Measurements from ENCODE around the gene NDRG4. TPM values are rescaled to one million over a fixed set of nuclear protein-coding genes. Genes with fewer than 3 reads are reported as not detected.

NDRG4 gene
- total and polyA plus RNA-seq, 2 experiments from 2014 or later: 16.3 to 32.1 TPM

DNA sequence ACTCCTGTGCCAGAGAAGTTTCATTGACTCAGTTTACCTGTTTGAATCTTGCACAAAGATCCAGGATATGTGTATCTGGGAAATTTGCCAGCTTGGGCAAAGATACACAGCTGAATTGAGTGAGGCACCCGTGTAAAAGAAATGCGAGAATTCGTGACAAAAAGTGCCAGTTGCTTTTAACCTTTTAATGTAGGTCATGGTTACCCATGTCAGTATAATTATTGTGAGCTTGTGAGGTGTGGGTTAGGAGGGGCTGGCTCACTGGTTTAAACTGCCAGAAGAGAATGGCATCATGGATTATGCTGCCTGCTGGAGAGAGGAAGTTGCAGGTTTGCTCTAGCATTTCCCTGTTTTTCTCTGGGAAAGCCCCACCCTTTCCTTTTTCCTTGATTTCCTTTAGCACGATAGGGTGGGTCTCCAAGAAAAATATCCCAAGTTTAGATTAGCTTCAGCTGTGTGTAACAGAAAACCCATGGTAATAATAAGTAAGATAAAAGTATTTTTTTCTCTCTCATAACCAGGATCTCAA is 24.8 kb upstream of the NDRG4 start:
- H3K36me3 ChIP-seq (ENCODE audit: insufficient read depth): no peaks in the 10 kb centered on the region
- H2AFZ ChIP-seq: no peak overlapping the region
- Mint-ChIP-seq H3K9me3 (no peaks in the 10 kb centered on the region), H3K27me3 (ENCODE audit: insufficient read depth, low read depth, poor library complexity) (peaks cover 14% of the 10 kb centered on the region), H3K36me3 (ENCODE audit: low read depth) (no peaks in the 10 kb centered on the region), H3K4me1 (peaks cover 17% of the 10 kb centered on the region), H3K27ac (no peak overlapping the region), H3K4me3 (no peak overlapping the region)
- H3K4me1 ChIP-seq (ENCODE audit: insufficient read depth): peaks cover 14% of the 10 kb centered on the region
- no peak overlapping the region for H3K4me2 ChIP-seq
- no peak for DNase-seq (ENCODE audit: low spot score)
- no peaks in the 10 kb centered on the region for H3F3A ChIP-seq (replicated peaks; ENCODE audit: low read depth)
- H3K27ac ChIP-seq (ENCODE audit: low read depth): no peak overlapping the region
- H4K20me1 ChIP-seq (replicated peaks; ENCODE audit: insufficient read depth): no peaks in the 10 kb centered on the region
- no peak for ATAC-seq
- no peaks in the 10 kb centered on the region for H3K27me3 ChIP-seq (ENCODE audit: insufficient read depth)
- no peak overlapping the region for H3K4me3 ChIP-seq
- H3K79me2 ChIP-seq (replicated peaks; ENCODE audit: insufficient read depth): no peaks in the 10 kb centered on the region
- H3K9me2 ChIP-seq (ENCODE audit: insufficient read depth): no peaks in the 10 kb centered on the region
- TF ChIP-seq EZH2 (IDR thresholded peaks at IDR 0.05; ENCODE audit: low read depth, unreplicated experiment): no peak
- TF ChIP-seq NANOG (IDR thresholded peaks at IDR 0.05; ENCODE audit: borderline replicate concordance): no peak
- TF ChIP-seq, protein P1, sequence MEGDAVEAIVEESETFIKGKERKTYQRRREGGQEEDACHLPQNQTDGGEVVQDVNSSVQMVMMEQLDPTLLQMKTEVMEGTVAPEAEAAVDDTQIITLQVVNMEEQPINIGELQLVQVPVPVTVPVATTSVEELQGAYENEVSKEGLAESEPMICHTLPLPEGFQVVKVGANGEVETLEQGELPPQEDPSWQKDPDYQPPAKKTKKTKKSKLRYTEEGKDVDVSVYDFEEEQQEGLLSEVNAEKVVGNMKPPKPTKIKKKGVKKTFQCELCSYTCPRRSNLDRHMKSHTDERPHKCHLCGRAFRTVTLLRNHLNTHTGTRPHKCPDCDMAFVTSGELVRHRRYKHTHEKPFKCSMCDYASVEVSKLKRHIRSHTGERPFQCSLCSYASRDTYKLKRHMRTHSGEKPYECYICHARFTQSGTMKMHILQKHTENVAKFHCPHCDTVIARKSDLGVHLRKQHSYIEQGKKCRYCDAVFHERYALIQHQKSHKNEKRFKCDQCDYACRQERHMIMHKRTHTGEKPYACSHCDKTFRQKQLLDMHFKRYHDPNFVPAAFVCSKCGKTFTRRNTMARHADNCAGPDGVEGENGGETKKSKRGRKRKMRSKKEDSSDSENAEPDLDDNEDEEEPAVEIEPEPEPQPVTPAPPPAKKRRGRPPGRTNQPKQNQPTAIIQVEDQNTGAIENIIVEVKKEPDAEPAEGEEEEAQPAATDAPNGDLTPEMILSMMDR (conservative IDR thresholded peaks at IDR 0.05; ENCODE audit: low read depth in 2 of 2): no peak
- TF ChIP-seq CREB1 (CRISPR knock-in tag; IDR thresholded peaks at IDR 0.05; ENCODE audit: low read depth): no peak
- no peak for TF ChIP-seq POLR2AphosphoS5 (IDR thresholded peaks at IDR 0.05; ENCODE audit: low read depth)
- TF ChIP-seq EZH2phosphoT487 (IDR thresholded peaks at IDR 0.05; ENCODE audit: unreplicated experiment): no peak
- TF ChIP-seq, protein P2, sequence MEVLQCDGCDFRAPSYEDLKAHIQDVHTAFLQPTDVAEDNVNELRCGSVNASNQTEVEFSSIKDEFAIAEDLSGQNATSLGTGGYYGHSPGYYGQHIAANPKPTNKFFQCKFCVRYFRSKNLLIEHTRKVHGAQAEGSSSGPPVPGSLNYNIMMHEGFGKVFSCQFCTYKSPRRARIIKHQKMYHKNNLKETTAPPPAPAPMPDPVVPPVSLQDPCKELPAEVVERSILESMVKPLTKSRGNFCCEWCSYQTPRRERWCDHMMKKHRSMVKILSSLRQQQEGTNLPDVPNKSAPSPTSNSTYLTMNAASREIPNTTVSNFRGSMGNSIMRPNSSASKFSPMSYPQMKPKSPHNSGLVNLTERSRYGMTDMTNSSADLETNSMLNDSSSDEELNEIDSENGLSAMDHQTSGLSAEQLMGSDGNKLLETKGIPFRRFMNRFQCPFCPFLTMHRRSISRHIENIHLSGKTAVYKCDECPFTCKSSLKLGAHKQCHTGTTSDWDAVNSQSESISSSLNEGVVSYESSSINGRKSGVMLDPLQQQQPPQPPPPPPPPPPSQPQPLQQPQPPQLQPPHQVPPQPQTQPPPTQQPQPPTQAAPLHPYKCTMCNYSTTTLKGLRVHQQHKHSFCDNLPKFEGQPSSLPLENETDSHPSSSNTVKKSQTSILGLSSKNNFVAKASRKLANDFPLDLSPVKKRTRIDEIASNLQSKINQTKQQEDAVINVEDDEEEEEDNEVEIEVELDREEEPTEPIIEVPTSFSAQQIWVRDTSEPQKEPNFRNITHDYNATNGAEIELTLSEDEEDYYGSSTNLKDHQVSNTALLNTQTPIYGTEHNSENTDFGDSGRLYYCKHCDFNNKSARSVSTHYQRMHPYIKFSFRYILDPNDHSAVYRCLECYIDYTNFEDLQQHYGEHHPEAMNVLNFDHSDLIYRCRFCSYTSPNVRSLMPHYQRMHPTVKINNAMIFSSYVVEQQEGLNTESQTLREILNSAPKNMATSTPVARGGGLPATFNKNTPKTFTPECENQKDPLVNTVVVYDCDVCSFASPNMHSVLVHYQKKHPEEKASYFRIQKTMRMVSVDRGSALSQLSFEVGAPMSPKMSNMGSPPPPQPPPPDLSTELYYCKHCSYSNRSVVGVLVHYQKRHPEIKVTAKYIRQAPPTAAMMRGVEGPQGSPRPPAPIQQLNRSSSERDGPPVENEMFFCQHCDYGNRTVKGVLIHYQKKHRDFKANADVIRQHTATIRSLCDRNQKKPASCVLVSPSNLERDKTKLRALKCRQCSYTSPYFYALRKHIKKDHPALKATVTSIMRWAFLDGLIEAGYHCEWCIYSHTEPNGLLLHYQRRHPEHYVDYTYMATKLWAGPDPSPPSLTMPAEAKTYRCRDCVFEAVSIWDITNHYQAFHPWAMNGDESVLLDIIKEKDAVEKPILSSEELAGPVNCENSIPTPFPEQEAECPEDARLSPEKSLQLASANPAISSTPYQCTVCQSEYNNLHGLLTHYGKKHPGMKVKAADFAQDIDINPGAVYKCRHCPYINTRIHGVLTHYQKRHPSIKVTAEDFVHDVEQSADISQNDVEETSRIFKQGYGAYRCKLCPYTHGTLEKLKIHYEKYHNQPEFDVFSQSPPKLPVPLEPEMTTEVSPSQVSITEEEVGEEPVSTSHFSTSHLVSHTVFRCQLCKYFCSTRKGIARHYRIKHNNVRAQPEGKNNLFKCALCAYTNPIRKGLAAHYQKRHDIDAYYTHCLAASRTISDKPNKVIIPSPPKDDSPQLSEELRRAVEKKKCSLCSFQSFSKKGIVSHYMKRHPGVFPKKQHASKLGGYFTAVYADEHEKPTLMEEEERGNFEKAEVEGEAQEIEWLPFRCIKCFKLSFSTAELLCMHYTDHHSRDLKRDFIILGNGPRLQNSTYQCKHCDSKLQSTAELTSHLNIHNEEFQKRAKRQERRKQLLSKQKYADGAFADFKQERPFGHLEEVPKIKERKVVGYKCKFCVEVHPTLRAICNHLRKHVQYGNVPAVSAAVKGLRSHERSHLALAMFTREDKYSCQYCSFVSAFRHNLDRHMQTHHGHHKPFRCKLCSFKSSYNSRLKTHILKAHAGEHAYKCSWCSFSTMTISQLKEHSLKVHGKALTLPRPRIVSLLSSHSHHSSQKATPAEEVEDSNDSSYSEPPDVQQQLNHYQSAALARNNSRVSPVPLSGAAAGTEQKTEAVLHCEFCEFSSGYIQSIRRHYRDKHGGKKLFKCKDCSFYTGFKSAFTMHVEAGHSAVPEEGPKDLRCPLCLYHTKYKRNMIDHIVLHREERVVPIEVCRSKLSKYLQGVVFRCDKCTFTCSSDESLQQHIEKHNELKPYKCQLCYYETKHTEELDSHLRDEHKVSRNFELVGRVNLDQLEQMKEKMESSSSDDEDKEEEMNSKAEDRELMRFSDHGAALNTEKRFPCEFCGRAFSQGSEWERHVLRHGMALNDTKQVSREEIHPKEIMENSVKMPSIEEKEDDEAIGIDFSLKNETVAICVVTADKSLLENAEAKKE (CRISPR knock-in tag; IDR thresholded peaks at IDR 0.05): no peak
- TF ChIP-seq, protein P3, sequence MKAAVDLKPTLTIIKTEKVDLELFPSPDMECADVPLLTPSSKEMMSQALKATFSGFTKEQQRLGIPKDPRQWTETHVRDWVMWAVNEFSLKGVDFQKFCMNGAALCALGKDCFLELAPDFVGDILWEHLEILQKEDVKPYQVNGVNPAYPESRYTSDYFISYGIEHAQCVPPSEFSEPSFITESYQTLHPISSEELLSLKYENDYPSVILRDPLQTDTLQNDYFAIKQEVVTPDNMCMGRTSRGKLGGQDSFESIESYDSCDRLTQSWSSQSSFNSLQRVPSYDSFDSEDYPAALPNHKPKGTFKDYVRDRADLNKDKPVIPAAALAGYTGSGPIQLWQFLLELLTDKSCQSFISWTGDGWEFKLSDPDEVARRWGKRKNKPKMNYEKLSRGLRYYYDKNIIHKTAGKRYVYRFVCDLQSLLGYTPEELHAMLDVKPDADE (IDR thresholded peaks at IDR 0.05): no peak
- TF ChIP-seq ZNF114 (CRISPR knock-in tag; IDR thresholded peaks at IDR 0.05): no peak
- TF ChIP-seq STAT1 (IDR thresholded peaks at IDR 0.05; ENCODE audit: unreplicated experiment): no peak
- TF ChIP-seq ZNF331 (CRISPR knock-in tag; IDR thresholded peaks at IDR 0.05; ENCODE audit: low read depth): no peak
- no peak for TF ChIP-seq JUNB (IDR thresholded peaks at IDR 0.05; ENCODE audit: unreplicated experiment)
- TF ChIP-seq, protein P4, sequence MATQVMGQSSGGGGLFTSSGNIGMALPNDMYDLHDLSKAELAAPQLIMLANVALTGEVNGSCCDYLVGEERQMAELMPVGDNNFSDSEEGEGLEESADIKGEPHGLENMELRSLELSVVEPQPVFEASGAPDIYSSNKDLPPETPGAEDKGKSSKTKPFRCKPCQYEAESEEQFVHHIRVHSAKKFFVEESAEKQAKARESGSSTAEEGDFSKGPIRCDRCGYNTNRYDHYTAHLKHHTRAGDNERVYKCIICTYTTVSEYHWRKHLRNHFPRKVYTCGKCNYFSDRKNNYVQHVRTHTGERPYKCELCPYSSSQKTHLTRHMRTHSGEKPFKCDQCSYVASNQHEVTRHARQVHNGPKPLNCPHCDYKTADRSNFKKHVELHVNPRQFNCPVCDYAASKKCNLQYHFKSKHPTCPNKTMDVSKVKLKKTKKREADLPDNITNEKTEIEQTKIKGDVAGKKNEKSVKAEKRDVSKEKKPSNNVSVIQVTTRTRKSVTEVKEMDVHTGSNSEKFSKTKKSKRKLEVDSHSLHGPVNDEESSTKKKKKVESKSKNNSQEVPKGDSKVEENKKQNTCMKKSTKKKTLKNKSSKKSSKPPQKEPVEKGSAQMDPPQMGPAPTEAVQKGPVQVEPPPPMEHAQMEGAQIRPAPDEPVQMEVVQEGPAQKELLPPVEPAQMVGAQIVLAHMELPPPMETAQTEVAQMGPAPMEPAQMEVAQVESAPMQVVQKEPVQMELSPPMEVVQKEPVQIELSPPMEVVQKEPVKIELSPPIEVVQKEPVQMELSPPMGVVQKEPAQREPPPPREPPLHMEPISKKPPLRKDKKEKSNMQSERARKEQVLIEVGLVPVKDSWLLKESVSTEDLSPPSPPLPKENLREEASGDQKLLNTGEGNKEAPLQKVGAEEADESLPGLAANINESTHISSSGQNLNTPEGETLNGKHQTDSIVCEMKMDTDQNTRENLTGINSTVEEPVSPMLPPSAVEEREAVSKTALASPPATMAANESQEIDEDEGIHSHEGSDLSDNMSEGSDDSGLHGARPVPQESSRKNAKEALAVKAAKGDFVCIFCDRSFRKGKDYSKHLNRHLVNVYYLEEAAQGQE (IDR thresholded peaks at IDR 0.05; ENCODE audit: unreplicated experiment): no peak
